K562 (cell line): ENCODE data around the gene CFAP58. TPM values are rescaled to one million over a fixed set of nuclear protein-coding genes. Genes with fewer than 3 reads are reported as not detected.

Source experiments
- ATAC-seq: fragments of 200-7000 bp; cut with Tn5 transposase; 3 replicates; pipeline ENCODE4 v1.9.1; 2020; ENCODE audit warnings: moderate library complexity
- BruUV-seq: library from RNA; stranded (reverse); fragments of 400-500 nt; replicated peaks from 2 replicates; lab custom pipeline; 2021; lab: Mats Ljungman, UMichigan
- CTCF ChIA-PET: fragments of 300-600 bp; formaldehyde crosslinking; extraction: SDS; loops from one replicate; lab custom pipeline; 2021; ENCODE audit warnings: low intra/inter-chr PET ratio; lab: Yijun Ruan, JAX
- POLR2A ChIA-PET: fragments of 300-600, 350-650 bp; sonication (Branson Sonifier 250); formaldehyde crosslinking; extraction: SDS; loops from one replicate; lab custom pipeline; 2021; ENCODE audit warnings: antibody characterized with exemption, inconsistent platforms; lab: Yijun Ruan, JAX
- DNase-seq, 4 experiments: peaks; one replicate each; pipeline versions ENCODE4 v3.0.0 to v3.0.0-alpha.2; 2011 to 2018; ENCODE audit warnings: low spot score in 3 of 4, mixed read lengths in 3 of 4; ENCODE audit errors: extremely low read depth in 1 of 4
- FAIRE-seq: peaks from 2 replicates; lab custom pipeline; 2011; peaks lifted over from hg19 to GRCh38; lab: Jason Lieb, UNC
- H2AFZ ChIP-seq: 2 replicates; pipeline ENCODE4 v1.6.0; 2011; ENCODE audit warnings: low read depth, low read length, control low read depth, inconsistent platforms
- H3K27ac ChIP-seq: fragments of 200-600 bp; 3 replicates; pipeline ENCODE4 v1.8.0; 2011; ENCODE audit warnings: low read depth, mild to moderate bottlenecking, control low read depth, inconsistent platforms, low read length, moderate library complexity, mixed read lengths; ENCODE audit errors: extremely low read depth
- H3K27me3 ChIP-seq, 2 experiments: fragments of 300-600 bp in 1 of 2; 2 replicates in 1 of 2; 3 replicates in 1 of 2; pipeline versions ENCODE4 v1.6.0 to v1.8.0; 2011; ENCODE audit warnings: inconsistent platforms in 2 of 2, low read length in 2 of 2, mild to moderate bottlenecking in 1 of 2, mixed read lengths in 1 of 2, moderate library complexity in 1 of 2; ENCODE audit not compliant: control insufficient read depth in 2 of 2, insufficient read depth in 2 of 2
- H3K36me3 ChIP-seq: fragments of 300-600 bp; 3 replicates; pipeline ENCODE4 v1.8.0; 2011; ENCODE audit warnings: mild to moderate bottlenecking, low read length, inconsistent platforms; ENCODE audit not compliant: control insufficient read depth, insufficient read depth
- H3K4me1 ChIP-seq, 2 experiments: fragments of 200-600 bp in 1 of 2; replicated peaks in 1 of 2; 2 replicates in 1 of 2; 3 replicates in 1 of 2; pipeline versions ENCODE4 v1.5.1 to v1.8.0; 2011; ENCODE audit warnings: inconsistent platforms in 2 of 2, low read length in 2 of 2, mild to moderate bottlenecking in 1 of 2, mixed read lengths in 1 of 2, moderate library complexity in 1 of 2; ENCODE audit not compliant: control insufficient read depth in 2 of 2, insufficient read depth in 2 of 2
- H3K4me2 ChIP-seq: 2 replicates; pipeline ENCODE4 v1.6.1; 2011; ENCODE audit warnings: low read length, control low read depth, inconsistent platforms, mixed read lengths; ENCODE audit not compliant: insufficient read depth
- H3K4me3 ChIP-seq: fragments of 200-600 bp; sonication (generic), shearing (Covaris generic); 2 replicates; pipeline ENCODE4 v1.5.1; 2016; ENCODE audit warnings: control low read depth, inconsistent platforms
- H3K79me2 ChIP-seq: fragments of 200-600 bp; 3 replicates; pipeline ENCODE4 v1.8.0; 2011; ENCODE audit warnings: low read length, inconsistent platforms; ENCODE audit not compliant: control insufficient read depth, insufficient read depth
- H3K9ac ChIP-seq, 2 experiments: 2 replicates each; pipeline versions ENCODE4 v1.6.0 to v1.6.1; 2011; ENCODE audit warnings: low read depth in 2 of 2, low read length in 2 of 2, control low read depth in 1 of 2, inconsistent platforms in 1 of 2, mild to moderate bottlenecking in 1 of 2, mixed read lengths in 1 of 2; ENCODE audit not compliant: insufficient read depth in 1 of 2
- H3K9me1 ChIP-seq: one replicate; pipeline ENCODE4 v1.6.0; 2011; ENCODE audit warnings: inconsistent platforms, mild to moderate bottlenecking, low read length, moderate library complexity; ENCODE audit not compliant: control insufficient read depth, insufficient read depth
- H3K9me3 ChIP-seq: replicated peaks from 2 replicates; pipeline ENCODE4 v1.5.1; 2011; ENCODE audit warnings: low read depth, low read length, inconsistent platforms; ENCODE audit not compliant: control insufficient read depth, insufficient read depth
- H4K20me1 ChIP-seq: replicated peaks from 2 replicates; pipeline ENCODE4 v1.6.1; 2011; ENCODE audit warnings: low read length, inconsistent platforms, mixed read lengths; ENCODE audit not compliant: control insufficient read depth, insufficient read depth
- ATF4 ChIP-seq: fragments of 450-650 bp; formaldehyde crosslinking; IDR thresholded peaks from 2 replicates; pipeline ENCODE4 v1.4.0; 2022; ENCODE audit warnings: mild to moderate bottlenecking, moderate library complexity
- EGR1 ChIP-seq: fragments of 450-650 bp; conservative IDR thresholded peaks from 2 replicates; pipeline ENCODE4 v1.6.1; 2017; ENCODE audit warnings: mild to moderate bottlenecking
- ELK3 ChIP-seq: fragments of 450-650 bp; formaldehyde crosslinking; IDR thresholded peaks from 2 replicates; pipeline ENCODE4 v1.4.0; 2020; ENCODE audit warnings: mild to moderate bottlenecking
- GTF2E2 ChIP-seq: fragments of 200-800 bp; sonication (Bioruptor generic); IDR thresholded peaks from 2 replicates; pipeline ENCODE4 v1.6.1; 2016; ENCODE audit warnings: missing genetic modification characterization, missing compliant biosample characterization
- HES1 ChIP-seq: fragments of 450-650 bp; IDR thresholded peaks from 2 replicates; pipeline ENCODE4 v1.6.1; 2016; ENCODE audit warnings: low read depth, mild to moderate bottlenecking, moderate library complexity
- HMG20A ChIP-seq: fragments of 450-650 bp; formaldehyde crosslinking; conservative IDR thresholded peaks from 2 replicates; pipeline ENCODE4 v1.4.0; 2020; ENCODE audit warnings: mild to moderate bottlenecking, mixed read lengths
- HMGXB4 ChIP-seq: sonication (generic); formaldehyde crosslinking; IDR thresholded peaks from 2 replicates; pipeline ENCODE4 v1.8.1; 2023; ENCODE audit warnings: mild to moderate bottlenecking, missing genetic modification reagents
- IRF2 ChIP-seq: sonication (generic); formaldehyde crosslinking; IDR thresholded peaks from 2 replicates; pipeline ENCODE4 v1.8.1; 2022; ENCODE audit warnings: mild to moderate bottlenecking, missing genetic modification reagents
- SNAPC5 ChIP-seq: fragments of 250-450 bp; sonication (Bioruptor Pico); IDR thresholded peaks from 2 replicates; pipeline ENCODE4 v1.8.0; 2021; ENCODE audit warnings: moderate library complexity, mild to moderate bottlenecking, inconsistent platforms
- ZBTB17 ChIP-seq: fragments of 450-650 bp; formaldehyde crosslinking; IDR thresholded peaks from 2 replicates; pipeline ENCODE4 v1.4.0; 2020; ENCODE audit warnings: mild to moderate bottlenecking
- ZNF124 ChIP-seq: sonication (generic); formaldehyde crosslinking; IDR thresholded peaks from 2 replicates; pipeline ENCODE4 v1.8.1; 2022; ENCODE audit warnings: missing genetic modification reagents
- ZNF398 ChIP-seq: fragments of 250-450 bp; sonication (Bioruptor Pico); IDR thresholded peaks from 2 replicates; pipeline ENCODE4 v1.8.0; 2021; ENCODE audit warnings: moderate library complexity, mild to moderate bottlenecking, inconsistent platforms
- WGBS: fragments of 100-300 bp; shearing (Covaris generic); methylation state at CpG from one replicate; pipeline ENCODE4 v1.1.6; 2016; ENCODE audit warnings: low coverage, mixed read lengths; ENCODE audit not compliant: insufficient coverage; ENCODE audit errors: missing lambda C conversion rate; 5-methylcytosine and 5-hydroxymethylcytosine counted together
- in situ Hi-C: fragments of 300-500 bp; cut with MboI; formaldehyde crosslinking; loops from 4 replicates; pipeline ENCODE4 v1.15.0; 2018; ENCODE audit warnings: inconsistent platforms, mixed read lengths
- intact Hi-C: fragments of 100-400 bp; cut with micrococcal nuclease; formaldehyde crosslinking; loops from 2 replicates; pipeline ENCODE4 v1.14.2; 2022
- polyA plus RNA-seq, 8 experiments: library from polyadenylated mRNA; depleted of rRNA in 4 of 8; stranded (reverse) in 5 of 8; unstranded in 3 of 8; fragments of >200 nt; fragmentation: Nextera tagmentation in 2 of 8; fragmentation: Illumina TruSeq in 1 of 8; extraction: Ambion mirVana in 2 of 8; extraction: Trizol in 1 of 8; gene quantifications; 2 replicates each; pipeline versions ENCODE4 v1.2.1 to v1.2.3, GENCODE V29; 2011 to 2014; ENCODE audit warnings: inconsistent platforms in 1 of 8, missing spikeins in 1 of 8
- total RNA-seq, 7 experiments: library from RNA; depleted of rRNA in 6 of 7; stranded (reverse); fragments of >200 nt in 6 of 7; fragmentation: Illumina TruSeq in 2 of 7; extraction: Trizol in 2 of 7; gene quantifications; 2 replicates each; pipeline versions ENCODE4 v1.2.1 to v1.2.3, GENCODE V29; 2011 to 2021; ENCODE audit warnings: low replicate concordance in 1 of 7

Gene CFAP58
- total and polyA plus RNA-seq, 9 of the 15 experiments (the other 6 are each of a cell fraction or from before 2014, with no cell fraction given), result 0.08 to 2.0 (median 0.71) TPM

- TF ChIP-seq IRF2 (CRISPR knock-in tag), result no peak
- TF ChIP-seq ZBTB17, result no peak
- no peak for TF ChIP-seq SNAPC5 (CRISPR knock-in tag)
- TF ChIP-seq ZNF398 (CRISPR knock-in tag), result no peak
- no peak for TF ChIP-seq HMG20A (CRISPR knock-in tag)
- TF ChIP-seq HES1, result no peak
Observed at GRCh38 chr10:104387130-104387888, 33.7 kb downstream of the CFAP58 start (continued).

- ATAC-seq (no peak), FAIRE-seq (no peak), DNase-seq (no peak)
- peaks cover 0 to 5% of the 10 kb centered on the region in 2 experiments; a peak in 1 of 5 replicates for H3K27me3 ChIP-seq
- in situ Hi-C loops, result no loop called here
- H3K4me1 ChIP-seq, result 0 out of 5 replicates have a peak, but pooled peaks cover 0 to 3% of the 10 kb centered on the region in 2 experiments
- no peaks in the 10 kb centered on the region for H3K79me2 ChIP-seq
- no peak overlapping the region for H3K9ac ChIP-seq
- ChIA-PET POLR2A (no interaction called here), CTCF (no interaction called here)
- no peaks in the 10 kb centered on the region for H4K20me1 ChIP-seq
- no TSS peak for BruUV-seq
- H3K4me2 ChIP-seq, result no peak overlapping the region
- no peak overlapping the region for H3K4me3 ChIP-seq
- no peak overlapping the region for H2AFZ ChIP-seq
- H3K9me3 ChIP-seq, result no peaks in the 10 kb centered on the region
- H3K36me3 ChIP-seq, result no peaks in the 10 kb centered on the region
- H3K27ac ChIP-seq, result no peak overlapping the region
- H3K9me1 ChIP-seq, result no peaks in the 10 kb centered on the region
- 0% methylated on average over 3 of the region's 3 CpGs for WGBS
- intact Hi-C loops, result no loop called here
- TF ChIP-seq HMGXB4 (CRISPR knock-in tag), result no peak
- no peak for TF ChIP-seq ZNF124 (CRISPR knock-in tag)
- TF ChIP-seq ELK3, result no peak
- no peak for TF ChIP-seq ATF4 (CRISPR knock-in tag)
- no peak for TF ChIP-seq GTF2E2 (tag)
- no peak for TF ChIP-seq EGR1
Observed at GRCh38 chr10:104388830-104389229, 35.2 kb downstream of the CFAP58 start.
